Activated CD4-positive, alpha-beta T cell treated with anti-CD3 and anti-CD28 coated beads, Interleukin-10, Interleukin-2, amounts not matched to agents 100 ng/mL and 50 ng/mL, durations not matched to agents 16 hours and 8 hours (primary cell): ENCODE data around the gene TMC5.
"Not testable (repeated sequence)": the region's sequence is repeated elsewhere in the genome, so short reads cannot be mapped to it uniquely, and the experiment has no call there.

Experiments used
- DNase-seq: peaks from one replicate; pipeline ENCODE4 v3.0.0-alpha.2; 2020

The TMC5 gene

GRCh38 chr16:19417640-19418039 lies at the start of gene TMC5:
TSS of gene TMC5 (plus strand) at chr16:19417883. CDS start at chr16:19440039, 22,156 bp downstream.
- DNase-seq = no peak

- not testable (repeated sequence) for DNase-seq
Observed at GRCh38 chr16:19372541-19372940, 45.1 kb upstream of the TMC5 start.

- DNase-seq = no peak
Observed at GRCh38 chr16:19374402-19374801, 43.3 kb upstream of the TMC5 start.

GRCh38 chr16:19375561-19376158 lies 42.0 kb upstream of the TMC5 start:
- peak; percentile 44 for DNase-seq

- DNase-seq = no peak
Observed at GRCh38 chr16:19377864-19378263, 39.8 kb upstream of the TMC5 start.

- DNase-seq = no peak
Observed at GRCh38 chr16:19378511-19378910, 39.2 kb upstream of the TMC5 start.

- no peak for DNase-seq
Observed at GRCh38 chr16:19379838-19380237, 37.8 kb upstream of the TMC5 start.

GRCh38 chr16:19380328-19380727 lies 37.4 kb upstream of the TMC5 start:
- DNase-seq = peak; percentile 22

- no peak for DNase-seq
Observed at GRCh38 chr16:19382084-19382801, 35.4 kb upstream of the TMC5 start.

GRCh38 chr16:19382887-19383816 lies 34.5 kb upstream of the TMC5 start:
- peak; percentile 15 for DNase-seq

- DNase-seq = no peak
Observed at GRCh38 chr16:19384656-19385055, 33.0 kb upstream of the TMC5 start.

- DNase-seq = no peak
Observed at GRCh38 chr16:19386525-19386924, 31.2 kb upstream of the TMC5 start.

- DNase-seq = peak; percentile 52
Observed at GRCh38 chr16:19389246-19389645, 28.4 kb upstream of the TMC5 start.

- DNase-seq = not testable (repeated sequence)
Observed at GRCh38 chr16:19391185-19391776, 26.4 kb upstream of the TMC5 start.

GRCh38 chr16:19392352-19392751 lies 25.3 kb upstream of the TMC5 start:
- DNase-seq = no peak

- DNase-seq = no peak
Observed at GRCh38 chr16:19393226-19394111, 24.2 kb upstream of the TMC5 start.

GRCh38 chr16:19395646-19396267 lies 21.9 kb upstream of the TMC5 start:
- DNase-seq = not testable (repeated sequence)

- DNase-seq = no peak
Observed at GRCh38 chr16:19396555-19397011, 21.1 kb upstream of the TMC5 start.

GRCh38 chr16:19397373-19397772 lies 20.3 kb upstream of the TMC5 start:
- DNase-seq = not testable (repeated sequence)

GRCh38 chr16:19400711-19401110 lies 17.0 kb upstream of the TMC5 start:
- DNase-seq = no peak

- DNase-seq = no peak
Observed at GRCh38 chr16:19406891-19407491, 10.7 kb upstream of the TMC5 start.
